NCI-H2227 treated with DMSO at 0.1 percent for 48 hours (cell line): Measurements from ENCODE around the gene SCYL3.
"Not testable (repeated sequence)": the region's sequence is repeated elsewhere in the genome, so short reads cannot be mapped to it uniquely, and the experiment has no call there.

ENCODE experiments used
- DNase-seq: peaks from one replicate; lab custom pipeline; 2025; lab: John Stamatoyannopoulos, UW

SCYL3 gene

DNA sequence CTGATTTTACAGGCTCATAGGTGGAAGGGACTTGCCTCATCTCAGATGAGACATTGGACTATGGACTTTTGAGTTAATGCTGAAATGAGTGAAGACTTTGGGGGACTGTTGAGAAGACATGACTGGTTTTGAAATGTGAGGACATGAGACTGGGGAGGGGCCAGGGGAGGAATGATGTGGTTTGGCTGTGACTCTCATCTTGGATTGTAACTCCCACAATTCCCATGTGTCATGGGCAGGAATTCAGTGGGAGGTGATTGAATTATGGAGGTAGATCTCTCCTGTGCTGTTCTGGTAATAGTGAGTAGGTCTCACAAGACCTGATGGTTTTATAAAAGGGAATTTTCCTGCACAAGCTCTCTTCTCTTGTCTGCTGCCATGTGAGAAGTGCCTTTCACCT is 20.8 kb downstream of the SCYL3 start:
- DNase-seq = no peak

DNA sequence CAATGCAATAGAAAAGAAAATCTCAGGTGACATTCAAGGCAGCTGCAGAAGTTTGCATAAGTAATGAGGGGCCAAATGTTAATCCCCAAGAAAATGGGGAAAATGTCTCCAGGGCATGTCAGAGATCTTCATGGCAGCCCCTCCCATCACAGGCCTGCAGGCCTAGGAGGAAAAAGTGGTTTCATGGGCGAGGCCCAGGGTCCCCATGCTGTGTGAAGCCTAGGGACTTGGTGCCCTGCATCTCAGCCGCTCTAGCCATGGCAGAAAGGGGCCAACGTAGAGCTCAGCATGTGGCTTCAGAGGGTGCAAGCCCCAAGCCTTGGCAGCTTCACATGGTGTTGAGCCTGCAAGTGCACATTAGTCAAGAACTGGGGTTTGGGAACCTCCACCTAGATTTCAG is 21.7 kb downstream of the SCYL3 start:
- not testable (repeated sequence) for DNase-seq

DNA sequence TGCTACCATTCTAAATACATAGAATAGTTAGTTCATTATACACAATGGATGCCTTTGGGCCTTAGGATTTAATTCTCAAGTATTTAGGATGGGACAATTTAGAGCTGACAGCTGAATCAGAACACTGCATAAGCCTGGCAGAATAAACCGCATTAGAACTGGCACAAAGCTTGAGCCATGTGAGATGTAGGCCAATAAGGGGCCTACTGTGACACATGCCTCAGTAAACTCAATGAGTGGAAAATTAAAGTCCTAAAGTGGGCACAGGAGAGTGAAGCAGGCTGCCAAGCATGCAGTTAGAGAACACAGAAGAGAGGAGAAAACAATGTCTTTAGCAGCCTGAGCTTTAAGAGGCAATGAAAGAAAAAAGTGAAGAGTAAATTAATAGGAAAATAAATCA is 24.3 kb downstream of the SCYL3 start:
- no peak for DNase-seq

DNA sequence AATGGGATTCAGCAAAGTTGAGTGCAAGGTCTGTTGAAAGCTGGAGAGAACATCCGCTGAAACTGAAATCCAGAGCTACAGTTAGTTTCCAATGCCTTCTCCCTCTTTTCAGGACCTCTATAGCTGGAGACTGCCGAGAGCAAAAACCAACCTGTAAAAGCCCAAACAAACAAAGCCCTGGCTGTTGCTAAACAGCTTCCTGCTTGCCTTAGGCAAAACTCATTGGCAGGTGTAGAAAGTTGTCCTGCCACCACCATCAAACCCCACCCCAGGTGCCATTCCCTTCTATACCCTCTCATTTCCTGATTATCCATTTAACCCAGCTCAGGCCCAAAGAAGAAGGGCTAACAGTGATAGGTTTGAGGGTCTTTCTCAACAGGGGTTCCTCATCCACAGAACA is 24.7 kb downstream of the SCYL3 start:
- DNase-seq = no peak

DNA sequence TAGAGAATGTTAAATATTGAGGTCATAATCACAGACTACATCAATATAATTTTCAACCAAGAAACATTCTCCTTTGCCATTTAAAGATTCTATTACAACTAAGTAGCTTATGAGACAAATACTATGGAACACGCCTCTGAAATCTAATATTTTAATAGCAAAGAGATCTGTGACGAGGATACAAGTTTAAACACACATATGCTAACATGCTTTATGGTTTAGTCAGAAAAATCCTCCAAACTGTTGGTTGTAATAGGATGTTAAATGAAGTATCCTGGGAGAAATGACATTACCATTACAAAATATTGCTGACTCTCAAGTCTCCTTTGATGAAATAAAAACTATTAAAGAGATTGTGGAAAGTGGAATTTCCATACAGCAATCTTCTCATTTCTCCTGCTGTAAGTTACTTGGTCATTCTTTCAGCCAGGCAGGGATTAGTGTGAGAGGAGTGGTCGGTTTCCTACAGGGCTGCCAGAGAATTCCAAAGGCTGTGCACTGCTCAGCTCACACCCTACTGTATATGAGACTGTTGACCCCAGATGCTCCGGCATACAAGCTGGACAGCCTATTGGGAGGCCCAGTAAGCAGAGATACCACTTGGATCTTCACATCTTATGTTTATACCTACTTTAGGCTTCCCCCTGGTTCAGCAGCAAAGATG is 26.6 kb downstream of the SCYL3 start:
- DNase-seq = no peak

DNA sequence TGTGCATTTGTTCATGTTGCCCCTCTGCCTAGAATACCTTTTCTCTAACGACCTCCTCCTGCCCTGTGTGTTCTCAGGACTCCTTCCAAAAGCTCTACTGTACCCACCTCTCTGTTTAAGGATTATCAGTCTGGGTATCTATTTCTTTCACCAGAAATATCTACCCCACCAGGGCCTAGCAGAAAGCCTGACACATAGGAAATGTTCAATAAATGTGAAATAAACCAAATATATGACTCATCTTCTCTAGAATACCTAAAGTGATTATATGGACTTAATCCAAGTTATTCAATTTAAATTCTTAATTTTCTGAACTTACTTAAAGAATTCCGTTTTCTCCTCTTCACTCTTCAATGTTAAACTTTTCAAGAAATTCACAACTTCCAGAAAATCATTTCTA is 27.1 kb downstream of the SCYL3 start:
- DNase-seq = no peak

DNA sequence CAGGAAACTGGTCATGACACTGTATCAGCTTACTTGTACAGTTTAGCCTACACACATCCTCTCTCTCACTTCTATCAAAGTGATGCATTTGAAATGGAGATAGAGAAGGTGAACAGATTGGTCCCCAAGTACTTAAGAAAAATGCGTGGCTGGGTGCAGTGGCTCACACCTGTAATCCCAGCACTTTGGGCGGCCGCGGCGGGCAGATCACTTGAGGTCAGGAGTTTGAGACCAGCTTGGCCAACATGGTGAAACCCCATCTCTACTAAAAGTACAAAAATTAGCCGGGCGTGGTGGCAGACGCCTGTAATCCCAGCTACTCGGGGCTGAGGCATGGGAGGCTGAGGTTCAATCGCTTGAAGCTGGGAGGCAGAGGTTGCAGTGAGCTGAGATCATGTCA is 29.2 kb downstream of the SCYL3 start:
- DNase-seq = not testable (repeated sequence)

DNA sequence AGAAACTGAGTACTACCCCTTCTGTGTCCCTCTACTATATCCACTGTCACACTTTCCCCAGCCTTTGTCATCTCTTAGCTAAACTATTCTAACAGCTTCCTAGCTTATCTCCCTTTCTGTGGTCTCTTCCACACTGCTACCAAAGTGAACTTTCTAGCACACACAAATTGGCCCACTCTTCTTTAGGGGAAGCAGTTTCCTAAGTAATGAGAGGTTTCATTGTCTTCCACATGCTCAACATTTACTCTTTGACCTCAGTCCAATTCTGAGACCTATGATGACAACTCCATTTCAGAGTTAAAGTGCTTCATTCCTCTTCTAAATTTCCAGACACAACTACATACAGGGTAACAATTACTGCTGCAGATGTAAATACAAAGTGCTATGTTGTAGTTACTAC is 32.9 kb downstream of the SCYL3 start:
- DNase-seq = peak; percentile 46

DNA sequence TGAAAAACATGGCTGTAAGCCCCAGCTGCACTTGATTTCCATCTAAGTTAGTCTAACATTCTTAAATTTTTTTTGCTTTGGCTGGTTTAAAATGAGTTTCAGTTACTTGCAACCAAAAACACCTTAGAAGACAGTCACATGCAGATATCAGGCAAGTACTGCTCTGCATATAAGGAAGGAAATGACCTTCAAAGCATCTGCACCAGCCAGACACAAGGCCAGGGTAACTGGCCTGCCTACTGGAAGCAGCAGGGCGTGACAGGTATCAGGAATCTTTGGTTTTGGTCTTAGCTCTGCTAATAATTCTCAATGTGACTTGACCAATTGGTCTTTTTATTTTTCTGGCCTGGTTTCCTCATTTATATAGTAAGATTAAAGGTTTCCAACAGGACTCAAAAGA is 33.5 kb downstream of the SCYL3 start:
- DNase-seq = no peak

DNA sequence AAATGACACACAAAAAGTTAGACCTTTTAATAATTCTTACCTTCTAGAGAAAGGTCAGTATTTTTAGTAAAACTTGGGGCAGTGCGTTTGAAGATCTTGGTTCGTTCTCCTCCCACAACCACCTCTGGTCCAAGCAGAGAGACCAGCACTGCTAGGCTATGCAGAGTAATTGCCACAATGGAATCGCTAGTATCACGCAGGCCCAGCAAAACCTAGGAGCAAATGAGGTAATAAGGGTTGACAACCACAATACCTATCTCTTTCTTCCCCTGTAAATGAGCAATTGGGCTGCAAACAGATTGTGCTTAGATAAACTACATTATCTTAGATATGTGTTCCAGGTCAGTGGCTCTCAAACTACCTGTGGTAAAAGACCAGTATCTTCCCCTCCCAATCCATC is 34.7 kb downstream of the SCYL3 start:
- DNase-seq = no peak

DNA sequence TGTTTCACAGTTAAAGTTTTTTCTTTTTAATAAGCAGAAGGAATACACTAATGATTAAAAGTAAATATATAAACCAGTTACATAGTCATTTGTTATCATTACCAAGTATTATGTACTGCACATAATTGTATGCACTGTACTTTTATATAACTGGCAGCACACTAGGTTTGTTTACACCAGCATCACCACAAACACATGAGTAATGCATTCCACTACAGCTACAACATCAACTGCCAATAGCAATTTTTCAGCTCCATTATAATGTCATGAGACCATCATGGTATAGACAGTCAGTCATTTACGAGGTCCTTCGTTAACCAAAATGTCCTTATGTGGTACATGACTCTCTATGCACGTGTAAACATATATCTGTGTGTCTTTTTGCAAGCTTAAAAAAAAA is 35.2 kb downstream of the SCYL3 start:
- no peak for DNase-seq

DNA sequence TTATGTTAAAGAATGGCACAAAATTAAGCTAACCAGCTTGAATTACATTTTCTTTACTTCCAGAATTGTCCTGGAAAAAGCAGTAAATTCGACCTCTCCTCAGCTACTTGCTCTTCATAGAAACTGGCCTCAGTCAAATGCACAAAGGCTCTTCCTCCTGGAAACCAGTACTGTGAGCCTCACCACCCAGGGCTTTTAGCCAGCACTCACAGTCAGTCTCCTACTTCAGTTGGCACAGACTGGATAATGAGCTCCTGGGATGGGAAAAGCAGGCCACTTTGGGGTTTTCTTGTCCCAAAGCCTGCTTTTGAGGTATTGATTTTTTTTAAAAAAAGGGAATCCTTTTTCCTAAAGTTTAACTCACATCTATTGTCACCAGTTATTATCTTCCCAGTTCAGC is 40.4 kb downstream of the SCYL3 start:
- no peak for DNase-seq

DNA sequence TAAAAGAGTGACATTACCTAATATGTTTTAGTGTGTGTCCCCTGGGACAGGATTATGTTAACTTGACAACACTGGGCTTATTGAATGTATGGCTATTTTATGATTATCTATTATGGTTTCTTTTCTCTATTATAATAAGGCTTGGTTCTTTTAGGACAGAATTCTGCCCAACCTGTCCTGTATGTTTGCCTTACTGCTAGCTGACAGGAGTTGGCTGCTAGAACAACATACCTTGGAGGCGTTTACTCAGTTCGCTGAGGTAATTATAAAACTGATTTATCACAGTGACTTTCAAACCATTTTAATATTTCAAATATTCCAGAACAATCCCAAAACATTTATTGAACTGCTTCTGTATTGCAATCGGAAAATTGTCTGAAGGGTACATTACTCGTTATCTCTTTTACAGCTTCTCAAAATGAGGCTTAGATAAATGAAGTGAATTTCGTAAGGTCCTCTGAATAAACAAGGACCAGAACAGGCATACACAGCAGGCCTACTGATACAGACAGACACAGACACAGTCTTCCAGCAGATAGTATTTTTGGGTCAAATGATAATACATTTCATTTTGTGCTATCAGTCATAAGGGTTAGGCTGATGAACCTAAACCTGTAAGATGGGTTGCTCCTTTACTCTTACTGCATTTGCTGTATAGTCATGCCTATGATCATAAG is 44.2 kb downstream of the SCYL3 start:
- DNase-seq = no peak

DNA sequence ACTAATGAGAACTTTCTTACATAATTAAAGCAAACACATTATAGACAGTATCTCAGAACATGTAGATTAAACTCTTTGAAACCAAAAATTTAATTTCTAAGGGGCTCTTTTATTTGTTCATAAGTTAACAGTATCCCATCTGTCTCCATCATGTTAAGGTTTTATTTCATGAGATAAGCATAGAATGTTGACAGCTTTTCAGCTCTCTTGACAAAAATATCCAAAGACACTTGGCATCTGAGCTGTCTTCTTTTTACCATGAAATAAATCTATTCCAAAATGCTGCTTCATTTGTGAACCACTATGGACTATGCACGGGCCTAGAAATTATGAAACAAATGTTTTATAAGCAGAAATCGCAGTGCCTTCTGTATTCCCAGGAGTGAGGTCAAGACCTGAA is 45.2 kb downstream of the SCYL3 start:
- no peak for DNase-seq

DNA sequence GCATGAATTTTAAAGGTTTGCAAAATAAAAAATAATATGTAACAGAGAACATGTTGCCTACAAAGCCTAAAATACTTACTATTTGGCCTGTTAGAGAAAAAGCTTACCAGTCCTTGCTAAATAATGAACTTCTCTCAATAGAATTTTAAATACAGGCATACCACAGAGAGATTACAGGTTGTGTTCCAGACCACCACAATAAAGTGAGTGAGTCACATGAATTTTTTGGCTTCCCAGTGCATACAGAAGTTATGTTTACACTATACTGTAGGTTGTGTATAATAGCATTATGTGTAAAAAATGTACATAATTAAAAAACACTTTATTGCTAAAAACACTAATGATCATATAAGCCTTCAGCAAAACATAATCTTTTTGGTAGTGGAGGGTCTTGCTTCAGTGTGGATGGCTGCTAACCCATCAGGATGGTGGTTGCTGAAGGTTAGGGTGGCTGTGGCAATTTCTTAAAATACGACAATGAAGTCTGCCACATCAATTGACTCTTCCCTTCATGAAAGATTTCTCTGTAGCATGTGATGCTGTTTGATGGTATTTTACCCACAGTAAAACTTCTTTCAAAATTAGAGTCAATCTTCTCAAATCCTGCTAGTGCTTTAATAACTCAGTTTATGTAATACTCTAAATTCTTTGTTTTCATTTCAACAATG is 48.6 kb downstream of the SCYL3 start:
- no peak for DNase-seq

DNA sequence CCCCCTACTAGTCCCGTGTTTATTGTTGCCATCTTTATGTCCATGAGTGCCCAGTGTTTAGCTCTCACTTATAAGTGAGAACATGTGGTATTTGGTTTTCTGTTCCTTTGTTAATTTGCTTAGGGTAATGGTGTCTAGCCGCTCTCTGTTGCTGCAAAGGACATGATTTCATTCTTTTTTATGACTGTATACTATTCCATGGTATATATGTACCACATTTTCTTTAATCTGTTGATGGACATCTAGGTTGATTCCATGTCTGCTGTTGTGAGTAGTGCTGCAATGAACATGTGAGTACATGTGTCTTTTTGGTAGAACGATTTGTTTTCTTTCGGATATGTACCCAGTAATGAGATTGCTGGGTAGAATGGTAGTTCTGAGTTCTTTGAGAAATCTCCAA is 54.8 kb downstream of the SCYL3 start:
- no peak for DNase-seq

DNA sequence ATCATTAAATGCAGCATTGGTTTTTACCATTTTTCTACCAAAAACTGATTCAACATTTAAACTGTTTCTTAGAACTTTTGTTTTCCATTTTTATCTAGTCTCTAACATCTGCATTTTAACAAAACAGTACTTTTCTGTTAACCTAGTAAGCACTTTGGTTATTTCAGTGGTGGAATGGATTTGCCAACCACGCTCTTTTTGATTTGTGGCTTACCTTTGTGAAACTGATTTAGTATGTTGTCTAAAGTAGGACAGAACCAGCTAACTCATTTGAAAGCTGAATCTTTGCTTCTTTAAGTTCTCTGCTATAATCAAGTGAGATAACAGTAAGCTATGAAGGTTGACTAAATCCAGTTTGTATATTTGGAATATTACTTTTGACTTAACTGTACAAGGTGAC is 57.5 kb downstream of the SCYL3 start:
- no peak for DNase-seq

DNA sequence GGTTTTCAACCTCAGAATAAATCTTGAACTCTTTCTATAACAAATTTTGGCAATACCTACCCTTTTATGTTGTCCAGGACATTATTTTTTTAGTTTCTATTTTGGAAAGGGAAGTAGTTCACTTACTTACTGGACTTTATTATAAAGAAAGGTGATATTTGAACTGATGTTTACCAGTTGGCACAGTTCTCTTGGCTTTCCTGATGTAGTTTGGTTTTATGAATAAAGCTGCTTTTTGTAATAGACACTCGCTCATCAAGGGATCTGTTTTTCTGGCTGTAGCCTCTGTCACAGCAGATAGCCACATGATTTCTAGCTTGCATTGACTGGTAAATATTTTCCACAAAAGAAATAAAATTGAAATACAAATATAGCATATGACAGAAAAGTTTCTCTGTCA is 58.0 kb downstream of the SCYL3 start:
- no peak for DNase-seq

DNA sequence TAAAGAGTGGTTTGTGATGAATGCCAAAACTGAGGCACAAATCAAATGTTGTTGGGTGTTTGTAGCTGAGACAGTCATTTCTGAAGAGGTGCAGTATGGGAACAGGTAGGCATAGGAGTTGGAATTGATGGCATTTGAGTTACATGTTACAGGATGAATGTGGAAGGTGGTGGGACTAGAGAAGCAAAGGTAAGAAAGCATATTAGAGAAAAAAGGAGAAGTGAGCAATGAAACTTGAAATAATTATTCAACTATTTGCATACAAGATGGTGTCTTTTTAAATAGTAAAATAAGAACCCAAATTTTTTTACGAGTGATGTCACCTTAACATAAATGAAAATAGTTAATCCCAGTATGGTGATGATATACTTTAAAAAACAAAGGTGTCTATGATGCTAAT is 58.8 kb downstream of the SCYL3 start:
- no peak for DNase-seq

DNA sequence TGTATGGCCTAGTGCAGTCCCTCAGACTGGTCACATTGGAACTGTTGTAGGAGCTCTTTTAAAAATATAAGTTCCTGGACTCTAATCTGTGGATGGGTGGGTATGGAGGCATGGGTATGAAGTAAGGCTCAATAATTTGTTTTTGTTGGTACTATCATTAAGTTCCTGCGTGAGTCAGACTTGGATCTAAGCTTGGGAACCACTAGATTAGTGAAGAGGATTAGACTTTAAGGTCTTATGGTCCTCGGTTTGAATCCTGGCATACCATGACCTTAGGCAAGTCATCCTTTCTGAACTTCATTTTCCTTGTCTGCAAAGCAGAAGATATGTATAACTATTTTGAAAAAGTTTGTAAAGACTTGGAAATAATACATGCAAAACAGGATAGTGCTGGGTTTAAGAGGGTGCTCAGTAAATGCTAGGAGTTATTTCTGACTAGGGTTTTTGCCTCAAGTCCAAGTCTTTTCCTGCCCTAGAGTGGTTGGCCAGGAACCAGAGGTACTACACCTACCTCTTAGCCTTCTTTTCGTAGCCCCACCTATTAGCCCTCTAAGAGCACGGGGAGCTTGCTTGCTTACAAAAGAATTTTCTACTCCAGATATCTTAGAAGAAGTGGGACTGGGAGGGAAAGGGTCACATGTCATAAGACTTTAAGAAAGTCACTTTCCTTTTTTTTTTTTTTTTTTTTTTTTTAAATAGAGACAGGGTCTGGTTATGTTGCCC is 60.4 kb downstream of the SCYL3 start:
- no peak for DNase-seq

DNA sequence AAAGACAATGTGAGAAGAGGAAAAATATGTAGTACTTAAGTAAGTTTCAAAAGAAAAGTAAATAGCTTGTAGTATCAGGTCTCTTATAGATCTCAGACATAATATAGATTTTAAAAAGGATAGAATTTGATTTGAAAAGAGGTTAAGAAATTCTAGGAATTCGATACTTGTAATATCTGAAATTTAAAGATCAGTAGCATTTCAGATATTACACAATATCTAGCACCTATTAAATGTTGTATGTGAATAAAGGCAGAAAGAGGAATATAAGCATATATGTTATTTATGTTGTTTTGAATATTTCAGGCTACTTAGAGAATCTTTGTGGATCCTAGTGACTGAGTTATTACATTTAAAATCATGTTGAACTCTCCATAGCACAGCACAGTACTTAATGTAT is 64.0 kb downstream of the SCYL3 start:
- DNase-seq = no peak

DNA sequence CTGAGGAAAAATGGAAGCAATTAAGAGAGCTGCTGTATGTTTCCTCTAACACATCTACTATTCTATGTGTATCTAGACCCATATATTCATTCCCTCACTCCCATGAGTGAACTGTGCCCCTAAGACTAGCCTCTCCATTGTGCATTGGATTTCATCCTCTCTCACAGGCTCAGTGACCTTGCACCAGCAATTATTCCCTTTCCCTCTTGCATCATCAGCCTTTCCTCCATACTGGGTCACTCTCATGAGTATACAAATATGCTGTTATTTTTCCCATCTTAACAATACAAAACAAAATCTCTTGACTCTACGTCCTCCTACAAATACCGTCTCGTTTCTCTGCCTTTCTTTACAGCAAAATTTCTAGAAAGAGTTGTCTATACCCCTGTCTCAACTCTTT is 69.5 kb downstream of the SCYL3 start:
- DNase-seq = no peak

DNA sequence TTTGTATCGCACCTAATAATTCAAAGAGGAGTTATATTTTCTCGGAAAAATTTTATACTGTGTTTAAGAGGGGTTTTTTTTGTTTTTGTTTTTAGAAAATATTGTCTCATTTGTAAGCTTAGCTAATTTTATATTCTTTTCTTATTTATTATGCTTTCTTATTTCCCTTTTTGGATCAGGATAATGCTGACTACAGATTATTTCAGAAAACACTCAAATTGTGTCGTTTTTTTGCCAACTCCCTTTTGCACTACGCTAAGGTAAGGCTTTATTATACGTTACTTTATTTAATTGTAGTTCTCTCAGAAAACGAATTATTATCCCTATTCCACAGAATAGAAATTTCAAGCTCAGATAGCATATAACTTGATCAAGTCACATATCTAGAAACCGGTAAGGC is 72.2 kb downstream of the SCYL3 start:
- DNase-seq = no peak
